ENCODE results near the gene OTUB1. TPM values are rescaled to one million over a fixed set of nuclear protein-coding genes. Genes with fewer than 3 reads are reported as not detected.

The OTUB1 gene
- total and polyA plus RNA-seq, 8 donors: 33.6 to 161 (median 53.3) TPM

DNA sequence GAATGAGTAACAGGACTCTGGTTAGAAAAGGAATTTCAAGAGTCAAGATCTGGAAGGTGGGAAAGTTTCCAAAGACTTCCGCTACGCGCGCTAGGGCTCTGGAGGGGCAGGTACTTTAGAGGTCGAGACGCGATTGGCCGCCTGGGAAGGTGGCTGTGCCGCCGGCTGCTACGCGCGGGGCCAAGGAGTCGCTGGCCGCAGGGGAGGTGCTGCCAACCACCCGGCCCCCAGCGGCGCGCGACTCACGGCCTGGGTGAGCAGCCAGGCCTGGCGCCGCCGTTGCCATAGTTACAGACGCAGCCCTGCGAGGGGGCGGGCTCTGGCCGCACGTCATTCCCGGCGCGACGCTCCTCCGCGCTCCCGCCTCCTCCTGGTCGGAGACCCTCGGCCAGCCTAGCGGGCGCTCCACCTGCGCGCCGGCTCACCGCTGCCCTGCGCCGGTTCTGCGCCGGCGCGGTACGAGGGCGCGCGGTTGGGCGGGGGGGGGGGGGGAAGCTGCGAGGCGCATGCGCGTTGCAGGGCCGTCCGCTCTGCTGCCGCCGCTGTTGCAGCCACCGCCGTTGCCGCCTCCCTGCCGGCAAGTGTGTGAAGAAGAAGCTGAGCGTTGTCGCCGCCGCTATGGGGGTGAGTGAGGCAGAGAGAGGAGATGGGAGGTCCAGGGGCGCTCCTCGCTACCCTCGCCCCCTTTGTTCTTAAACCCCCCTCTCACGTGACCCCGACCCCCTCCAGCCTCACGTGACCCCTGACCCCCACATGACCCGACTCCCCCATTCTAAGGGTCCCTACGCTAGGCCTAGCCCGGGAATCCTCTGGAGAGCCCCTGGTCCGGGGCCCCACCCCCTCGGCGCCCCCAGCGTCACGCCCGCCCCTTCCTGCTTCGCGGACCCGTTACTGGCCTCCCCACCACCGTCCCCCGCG is 47.5 kb upstream of the OTUB1 start, which contains the start of gene NAA40:
NAA40 (plus strand) TSS at position 524 of the 918 bp plus-strand sequence; CDS start at position 619, 95 bp downstream.
- Histone ChIP-seq H3K9me3 (no peaks in the 10 kb centered on the region), H3K27ac (peak within 1 kb of the TSS; percentile 76 to 84 (median 79)), H3K4me3 (peak within 1 kb of the TSS; percentile 70 to 91 (median 78)), H3K36me3 (peaks cover 0 to 12% (median 0%) of the 10 kb centered on the region in 4 donors), H3K27me3 (no peaks in the 10 kb centered on the region), H3K4me1 (peaks cover 6 to 41% (median 23%) of the 10 kb centered on the region in 4 donors)
- WGBS, 5 donors: 0 to 1% (median 0%) methylated on average over 33 to 90 of the region's 92 CpGs
- intact Hi-C loops (cut with DNase I; ENCODE audit: low total_unique reads): no loop called here
- peak; percentile 95 to 99 for DNase-seq
- TF ChIP-seq EP300 (IDR thresholded peaks at IDR 0.05) (no peak), POLR2AphosphoS5 (IDR thresholded peaks at IDR 0.05) (peak in 2 of 3 donors; percentile 24 to 86)

DNA sequence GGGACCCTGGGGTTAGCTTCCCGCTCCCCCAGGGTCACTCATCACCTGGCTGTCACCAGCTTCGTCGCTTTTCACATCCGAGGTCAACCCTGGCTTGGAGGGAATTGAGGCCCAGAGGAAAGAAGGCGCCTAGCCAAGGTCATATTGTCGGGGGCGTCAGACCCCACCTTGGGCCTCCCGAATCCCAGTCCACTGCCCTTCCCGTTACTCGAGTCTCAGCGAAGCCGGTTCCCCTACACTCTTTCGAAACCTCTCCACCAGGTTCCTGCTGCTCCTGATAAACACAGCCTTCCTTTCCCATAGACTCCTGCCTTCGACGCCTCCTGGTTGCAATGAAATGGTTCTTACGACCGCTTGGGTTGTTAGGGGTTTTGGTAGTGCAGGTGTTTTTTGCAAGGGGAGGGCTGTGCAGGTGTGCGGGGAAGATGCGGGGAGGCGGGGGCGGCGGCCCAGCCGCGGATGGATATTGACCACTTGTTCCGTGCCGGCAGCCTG is 46.8 kb upstream of the OTUB1 start:
- H3K36me3 ChIP-seq: peaks cover 0 to 12% (median 0%) of the 10 kb centered on the region in 4 donors
- H3K4me3 ChIP-seq: peak overlapping the region; percentile 70 to 91 (median 78)
- H3K9me3 ChIP-seq: no peaks in the 10 kb centered on the region
- peak in 1 of 2 donors; percentile 66 for DNase-seq
- 3 to 4% (median 3%) methylated on average over 25 to 26 of the region's 26 CpGs for WGBS, 5 donors
- intact Hi-C loops (cut with DNase I; ENCODE audit: low total_unique reads): no loop called here
- no peaks in the 10 kb centered on the region for H3K27me3 ChIP-seq
- peaks cover 6 to 41% (median 26%) of the 10 kb centered on the region in 4 donors for H3K4me1 ChIP-seq
- TF ChIP-seq EP300 (IDR thresholded peaks at IDR 0.05) (no peak), POLR2A (IDR thresholded peaks at IDR 0.05) (no peak)
- H3K27ac ChIP-seq: peak overlapping the region; percentile 76 to 84 (median 79)

DNA sequence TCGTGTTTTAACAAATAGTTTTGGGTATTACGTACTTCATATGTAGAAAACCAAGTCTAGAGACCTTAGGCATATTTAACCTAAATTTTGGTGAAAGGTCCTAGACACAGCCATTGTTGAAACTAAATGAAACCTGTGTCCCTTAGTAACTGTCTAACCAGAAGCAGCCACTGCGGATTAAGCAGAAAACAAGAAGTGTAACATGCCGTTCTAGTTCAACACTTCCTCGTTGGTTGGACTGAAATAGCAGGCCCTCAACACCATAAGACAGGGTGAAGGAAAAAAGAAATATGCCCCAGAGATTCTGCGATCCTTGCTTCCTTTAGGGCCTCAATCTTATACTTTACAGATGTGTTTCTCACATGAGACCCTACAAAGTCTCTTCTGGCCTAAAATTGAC is 45.5 kb upstream of the OTUB1 start:
- intact Hi-C loops (cut with DNase I; ENCODE audit: low total_unique reads): loop anchor here (5.0 kb wide), 1 partner anchor 103 kb away; the partner anchor contains the start of gene MARK2
- TF ChIP-seq EP300 (IDR thresholded peaks at IDR 0.05): no peak
- no peak for TF ChIP-seq POLR2A (IDR thresholded peaks at IDR 0.05)
- no peak for TF ChIP-seq POLR2AphosphoS5 (IDR thresholded peaks at IDR 0.05)
- TF ChIP-seq, protein P1, sequence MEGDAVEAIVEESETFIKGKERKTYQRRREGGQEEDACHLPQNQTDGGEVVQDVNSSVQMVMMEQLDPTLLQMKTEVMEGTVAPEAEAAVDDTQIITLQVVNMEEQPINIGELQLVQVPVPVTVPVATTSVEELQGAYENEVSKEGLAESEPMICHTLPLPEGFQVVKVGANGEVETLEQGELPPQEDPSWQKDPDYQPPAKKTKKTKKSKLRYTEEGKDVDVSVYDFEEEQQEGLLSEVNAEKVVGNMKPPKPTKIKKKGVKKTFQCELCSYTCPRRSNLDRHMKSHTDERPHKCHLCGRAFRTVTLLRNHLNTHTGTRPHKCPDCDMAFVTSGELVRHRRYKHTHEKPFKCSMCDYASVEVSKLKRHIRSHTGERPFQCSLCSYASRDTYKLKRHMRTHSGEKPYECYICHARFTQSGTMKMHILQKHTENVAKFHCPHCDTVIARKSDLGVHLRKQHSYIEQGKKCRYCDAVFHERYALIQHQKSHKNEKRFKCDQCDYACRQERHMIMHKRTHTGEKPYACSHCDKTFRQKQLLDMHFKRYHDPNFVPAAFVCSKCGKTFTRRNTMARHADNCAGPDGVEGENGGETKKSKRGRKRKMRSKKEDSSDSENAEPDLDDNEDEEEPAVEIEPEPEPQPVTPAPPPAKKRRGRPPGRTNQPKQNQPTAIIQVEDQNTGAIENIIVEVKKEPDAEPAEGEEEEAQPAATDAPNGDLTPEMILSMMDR (IDR thresholded peaks at IDR 0.05): no peak
- H3K27ac ChIP-seq: no peak overlapping the region
- 74 to 82% (median 76%) methylated on average over 6 of the region's 6 CpGs for WGBS, 5 donors
- no peaks in the 10 kb centered on the region for H3K9me3 ChIP-seq
- H3K36me3 ChIP-seq: peaks cover 0 to 12% (median 0%) of the 10 kb centered on the region in 4 donors
- DNase-seq: no peak
- no peak overlapping the region for H3K4me3 ChIP-seq
- peaks cover 15 to 53% (median 38%) of the 10 kb centered on the region in 4 donors for H3K4me1 ChIP-seq
- no peaks in the 10 kb centered on the region for H3K27me3 ChIP-seq

DNA sequence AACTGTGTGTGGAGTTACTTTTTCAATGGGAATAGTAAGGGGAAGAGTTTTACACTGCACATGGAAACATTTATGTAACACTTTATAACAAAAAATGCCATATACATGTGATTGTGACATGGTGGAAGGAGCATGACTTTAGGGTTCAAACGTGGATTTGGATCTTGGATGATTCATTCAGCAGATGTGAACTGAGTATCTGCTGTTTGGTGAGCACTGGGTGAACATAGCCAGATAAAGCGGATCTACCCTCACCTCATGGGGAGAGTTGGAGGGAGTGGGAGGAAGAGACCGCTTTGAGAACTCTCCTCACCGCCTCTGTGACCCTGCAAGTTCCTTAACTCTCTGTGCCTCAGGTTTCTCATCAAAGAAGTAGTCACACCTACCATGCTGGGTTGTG is 44.3 kb upstream of the OTUB1 start:
- no peak for DNase-seq
- Histone ChIP-seq H3K36me3 (peaks cover 4 to 23% (median 9%) of the 10 kb centered on the region in 4 donors), H3K27me3 (no peaks in the 10 kb centered on the region), H3K4me1 (peaks cover 15 to 57% (median 40%) of the 10 kb centered on the region in 4 donors), H3K9me3 (no peaks in the 10 kb centered on the region), H3K27ac (no peak overlapping the region), H3K4me3 (no peak overlapping the region)
- intact Hi-C loops (cut with DNase I; ENCODE audit: low total_unique reads): loop anchor here (5.0 kb wide), 1 partner anchor 105 kb away; the partner anchor contains the start of gene MARK2
- TF ChIP-seq EP300 (IDR thresholded peaks at IDR 0.05) (no peak), POLR2A (IDR thresholded peaks at IDR 0.05) (no peak), POLR2AphosphoS5 (IDR thresholded peaks at IDR 0.05) (no peak)
- TF ChIP-seq, protein P1 (IDR thresholded peaks at IDR 0.05): no peak
- WGBS, 5 donors: 82 to 88% (median 85%) methylated on average over 4 of the region's 4 CpGs

DNA sequence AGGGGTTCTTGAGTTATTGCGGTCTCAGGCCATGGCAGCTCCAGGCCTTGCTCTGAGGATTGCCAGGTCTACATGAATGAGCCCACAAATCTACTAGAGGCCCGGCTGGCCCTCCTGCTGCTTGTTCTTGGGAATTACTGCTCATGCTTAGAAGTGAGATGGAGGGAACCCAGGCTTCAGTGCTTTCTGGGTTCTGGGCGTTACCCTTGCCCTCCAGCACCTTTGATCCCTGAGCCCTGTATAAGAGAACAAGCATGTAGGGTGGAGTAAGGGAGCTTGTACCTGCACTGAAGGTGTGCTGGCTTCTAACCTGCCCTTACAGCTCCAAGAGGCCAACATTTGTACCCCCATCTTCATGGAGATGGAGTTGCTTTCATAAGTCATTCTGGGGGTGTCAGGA is 43.4 kb upstream of the OTUB1 start:
- H3K27ac ChIP-seq: no peak overlapping the region
- no peak for DNase-seq
- H3K27me3 ChIP-seq: no peaks in the 10 kb centered on the region
- no peaks in the 10 kb centered on the region for H3K9me3 ChIP-seq
- peaks cover 15 to 55% (median 38%) of the 10 kb centered on the region in 4 donors for H3K4me1 ChIP-seq
- intact Hi-C loops (cut with DNase I; ENCODE audit: low total_unique reads): loop anchor here (5.0 kb wide), 1 partner anchor 106 kb away; the partner anchor contains the start of gene MARK2
- peaks cover 4 to 32% (median 18%) of the 10 kb centered on the region in 4 donors for H3K36me3 ChIP-seq
- WGBS, 5 donors: 86 to 94% (median 88%) methylated on average over 3 of the region's 3 CpGs
- H3K4me3 ChIP-seq: no peak overlapping the region
- TF ChIP-seq POLR2AphosphoS5 (IDR thresholded peaks at IDR 0.05) (no peak), EP300 (IDR thresholded peaks at IDR 0.05) (no peak), POLR2A (IDR thresholded peaks at IDR 0.05) (no peak)
- TF ChIP-seq, protein P1 (IDR thresholded peaks at IDR 0.05): no peak
